LHCN-M2 (cell line): Measurements from ENCODE around the gene GPR55. TPM values are rescaled to one million over a fixed set of nuclear protein-coding genes. Genes with fewer than 3 reads are reported as not detected.

Experiments used
- DNase-seq: peaks from one replicate; pipeline ENCODE4 v3.0.0-alpha.2; 2012; ENCODE audit warnings: low read depth
- total RNA-seq: library from RNA; depleted of rRNA; stranded (reverse); fragments of >200 nt; gene quantifications from 2 replicates; pipeline ENCODE4 v1.2.3, GENCODE V29; 2014; rRNA removed

The GPR55 gene
- total RNA-seq, 1 experiment from 2014 or later: not detected

- DNase-seq: no peak
These were observed 55.8 kb downstream of the GPR55 start for GRCh38 chr2:230868947-230869913.

DNA sequence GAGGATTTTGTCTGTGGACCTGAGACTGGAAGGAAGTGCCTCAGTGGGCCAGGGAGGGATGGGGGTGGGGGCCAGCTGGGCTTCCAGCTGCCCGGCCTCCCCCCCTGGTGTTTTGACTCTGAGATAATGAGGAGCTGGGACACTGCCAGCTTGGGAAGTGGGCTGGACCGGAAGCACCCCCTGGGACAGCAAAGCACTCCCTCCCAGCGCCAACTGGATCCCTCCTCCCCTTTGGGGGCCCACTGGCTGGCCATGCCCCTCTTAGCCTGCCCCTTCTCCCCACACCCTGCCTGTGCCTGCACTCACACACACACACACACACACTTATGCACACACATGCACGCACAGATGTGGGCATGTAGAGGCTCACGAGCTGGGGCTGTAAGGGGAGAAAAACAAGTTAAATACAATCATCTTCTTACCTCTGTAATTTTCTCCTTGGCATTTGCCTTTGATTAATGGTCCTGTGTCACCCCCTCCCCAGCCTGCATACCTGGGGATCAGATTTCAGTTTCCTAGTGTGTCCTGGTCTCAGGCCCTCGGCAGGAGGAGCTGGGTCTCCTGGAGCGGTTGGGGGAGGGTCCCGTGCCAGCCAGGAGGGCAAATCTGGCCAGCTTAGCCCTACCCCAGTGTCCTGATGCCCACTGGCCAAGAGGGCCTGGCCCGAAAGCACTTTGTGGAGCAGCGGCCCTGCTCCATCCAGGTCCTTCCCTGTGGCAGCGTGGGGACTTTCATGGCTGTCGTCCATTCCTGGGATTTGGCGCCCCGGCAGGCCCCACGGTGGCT, 56.7 kb downstream of the GPR55 start:
- DNase-seq: no peak

DNA sequence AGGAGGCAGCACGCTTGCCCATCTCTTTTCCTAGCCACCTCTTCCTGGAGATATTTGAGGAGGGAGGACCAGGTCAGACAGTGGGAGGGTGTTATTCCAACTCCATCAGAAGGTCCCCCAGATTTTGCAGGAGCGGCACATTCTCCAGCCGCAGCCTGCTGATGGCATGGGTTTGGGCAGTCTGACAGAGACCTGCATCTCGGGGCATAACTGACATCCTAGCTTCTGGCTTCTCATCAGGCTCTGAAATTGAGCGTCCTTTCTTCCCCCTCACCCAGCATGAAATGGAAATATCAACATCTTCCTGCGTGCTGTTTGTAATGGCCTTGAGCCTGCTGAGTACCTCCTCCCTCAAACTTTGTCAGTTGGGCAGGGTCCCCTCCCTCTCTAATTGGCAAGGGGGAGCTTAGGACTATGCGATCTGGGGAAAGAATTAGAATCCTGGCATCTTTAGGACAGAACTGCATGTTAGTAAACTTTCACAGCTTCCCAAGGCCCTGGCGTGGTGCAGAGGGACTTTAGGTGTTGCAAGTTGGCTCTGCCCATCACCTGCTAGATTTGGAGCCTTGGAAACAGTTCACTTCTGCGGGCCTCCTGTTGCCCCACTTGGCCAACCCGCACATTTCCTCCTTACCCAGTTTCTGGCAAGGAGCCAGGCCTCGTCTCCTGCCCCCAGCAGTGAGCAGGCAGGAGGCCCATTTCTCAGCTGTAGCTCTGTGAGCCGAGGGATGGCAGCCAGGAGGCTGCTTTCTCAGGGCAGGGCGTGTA, 58.1 kb downstream of the GPR55 start:
- DNase-seq: no peak

GRCh38 chr2:230865766-230866755, 59.0 kb downstream of the GPR55 start:
- no peak for DNase-seq

DNA sequence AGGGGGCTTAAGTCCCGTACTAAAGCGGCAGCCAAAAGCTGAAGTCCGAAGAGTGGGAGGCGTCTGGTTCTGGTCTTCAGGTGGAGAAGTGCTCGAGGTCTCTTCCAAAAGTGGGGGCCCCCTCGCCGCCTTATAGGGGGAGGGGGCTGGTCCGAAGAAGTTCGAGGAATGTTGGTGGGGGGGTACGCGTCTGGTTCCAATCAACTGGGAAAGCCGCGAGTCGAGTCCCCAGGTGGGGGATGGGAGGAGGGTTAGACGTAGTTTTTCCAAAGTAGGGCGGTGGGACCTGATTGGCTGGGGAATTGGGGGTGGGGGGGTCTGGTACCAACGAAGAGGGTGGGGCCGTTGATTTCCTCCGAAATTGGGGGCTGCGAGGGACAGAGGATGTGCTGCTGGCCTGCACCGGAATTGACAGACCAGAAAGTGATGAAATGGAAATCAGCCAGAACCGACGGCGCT, 59.7 kb downstream of the GPR55 start:
- no peak for DNase-seq

GRCh38 chr2:230864605-230865306, 60.3 kb downstream of the GPR55 start, which contains the start of gene ITM2C:
ITM2C (plus strand) TSS chr2:230864942; CDS start chr2:230865026, 84 bp downstream.
- peak; percentile 39 for DNase-seq

- DNase-seq: no peak
These were observed 60.9 kb downstream of the GPR55 start for GRCh38 chr2:230864122-230864604.

DNA sequence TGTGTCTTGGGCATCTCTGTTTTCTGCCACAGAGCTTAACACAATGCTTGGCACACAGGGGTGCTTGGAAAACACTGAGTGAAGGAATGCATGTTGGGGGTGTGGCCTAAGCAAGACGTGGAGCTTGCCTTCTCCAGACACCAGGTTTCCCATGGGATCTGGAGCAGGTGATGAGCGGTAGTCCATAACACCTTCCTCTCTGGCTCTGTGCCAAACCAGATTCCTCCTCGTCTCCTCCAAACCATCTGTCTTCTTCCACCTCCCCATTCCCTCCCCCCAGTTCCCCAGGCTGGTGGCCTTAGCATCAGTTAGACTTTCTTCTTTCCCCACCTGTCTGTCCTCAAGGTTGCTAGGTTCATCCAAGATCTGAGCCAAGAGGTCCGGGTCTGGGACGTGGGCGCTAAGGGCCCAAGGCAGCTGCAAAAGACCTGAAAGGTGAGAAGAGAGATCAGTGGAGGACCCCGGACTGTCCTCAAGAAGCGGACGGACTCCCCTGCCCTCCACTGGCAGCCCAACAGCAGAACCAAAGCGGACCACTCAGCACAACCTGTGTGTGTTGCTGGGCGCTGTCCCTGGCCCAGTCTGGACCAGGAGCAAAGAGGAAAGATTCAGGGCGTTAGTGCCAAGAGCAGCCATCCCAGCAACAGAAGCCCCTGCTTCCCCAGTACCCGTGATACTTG, 61.5 kb downstream of the GPR55 start:
- DNase-seq: no peak

- DNase-seq: no peak
These were observed 62.0 kb downstream of the GPR55 start for GRCh38 chr2:230863031-230863430.

DNA sequence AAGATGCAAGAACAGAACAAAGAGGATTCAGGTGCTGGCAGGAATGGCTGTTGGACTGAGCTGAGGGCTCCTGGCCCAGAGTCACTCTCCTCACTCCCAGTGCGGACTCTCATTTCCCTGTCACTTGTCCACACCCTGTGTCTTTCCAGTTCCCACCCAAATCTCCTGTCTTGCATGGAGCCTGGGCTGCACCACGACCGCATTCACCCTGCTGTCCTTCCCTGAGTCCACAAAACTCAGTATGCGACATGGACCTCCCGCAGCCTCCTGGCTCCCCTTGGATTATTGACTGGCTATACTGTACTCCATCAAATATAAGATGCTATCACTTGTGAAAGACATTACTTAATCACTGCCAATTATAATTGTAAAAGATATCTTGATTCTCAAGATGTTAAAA, 62.8 kb downstream of the GPR55 start:
- no peak for DNase-seq

GRCh38 chr2:230861552-230862255, 63.3 kb downstream of the GPR55 start:
- no peak for DNase-seq

Other genes starting within 250 kb of the GPR55 start
- gene CAB39, start 212.4 kb downstream of the GPR55 start, total RNA-seq: 40.1 and 41.0 TPM in 2 replicates
- 24.0 and 29.0 TPM in 2 replicates for gene ITM2C, start 60.3 kb downstream of the GPR55 start, total RNA-seq
- not detected in 2 replicates for gene SPATA3, start 70.9 kb upstream of the GPR55 start, total RNA-seq
- 0.06 and 0.13 TPM in 2 replicates for gene C2orf72, start 112.3 kb upstream of the GPR55 start, total RNA-seq
- 142 and 172 TPM in 2 replicates for gene PSMD1, start 131.6 kb upstream of the GPR55 start, total RNA-seq
- 0.13 and 0.52 TPM in 2 replicates for gene HTR2B, start 199.8 kb upstream of the GPR55 start, total RNA-seq